HG03439 (cell line): ENCODE results near the gene SKI.

Experiments
- ATAC-seq: cut with Tn5 transposase; IDR thresholded peaks from one replicate; pipeline ENCODE4 v1.9.1; 2021; ENCODE audit warnings: mild to moderate bottlenecking, moderate library complexity; ENCODE audit not compliant: unreplicated experiment

Gene SKI

DNA sequence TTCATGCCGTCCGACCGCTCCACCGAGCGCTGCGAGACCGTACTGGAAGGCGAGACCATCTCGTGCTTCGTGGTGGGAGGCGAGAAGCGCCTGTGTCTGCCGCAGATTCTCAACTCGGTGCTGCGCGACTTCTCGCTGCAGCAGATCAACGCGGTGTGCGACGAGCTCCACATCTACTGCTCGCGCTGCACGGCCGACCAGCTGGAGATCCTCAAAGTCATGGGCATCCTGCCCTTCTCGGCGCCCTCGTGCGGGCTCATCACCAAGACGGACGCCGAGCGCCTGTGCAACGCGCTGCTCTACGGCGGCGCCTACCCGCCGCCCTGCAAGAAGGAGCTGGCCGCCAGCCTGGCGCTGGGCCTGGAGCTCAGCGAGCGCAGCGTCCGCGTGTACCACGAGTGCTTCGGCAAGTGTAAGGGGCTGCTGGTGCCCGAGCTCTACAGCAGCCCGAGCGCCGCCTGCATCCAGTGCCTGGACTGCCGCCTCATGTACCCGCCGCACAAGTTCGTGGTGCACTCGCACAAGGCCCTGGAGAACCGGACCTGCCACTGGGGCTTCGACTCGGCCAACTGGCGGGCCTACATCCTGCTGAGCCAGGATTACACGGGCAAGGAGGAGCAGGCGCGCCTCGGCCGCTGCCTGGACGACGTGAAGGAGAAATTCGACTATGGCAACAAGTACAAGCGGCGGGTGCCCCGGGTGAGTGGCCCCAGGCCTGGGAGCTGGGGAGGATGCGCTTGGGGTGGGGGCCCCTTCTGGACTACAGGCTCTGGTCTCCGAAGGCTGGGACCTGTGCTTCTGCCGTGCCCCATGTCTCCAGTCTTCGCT is 1.1 kb downstream of the SKI start:
- no peak for ATAC-seq

DNA sequence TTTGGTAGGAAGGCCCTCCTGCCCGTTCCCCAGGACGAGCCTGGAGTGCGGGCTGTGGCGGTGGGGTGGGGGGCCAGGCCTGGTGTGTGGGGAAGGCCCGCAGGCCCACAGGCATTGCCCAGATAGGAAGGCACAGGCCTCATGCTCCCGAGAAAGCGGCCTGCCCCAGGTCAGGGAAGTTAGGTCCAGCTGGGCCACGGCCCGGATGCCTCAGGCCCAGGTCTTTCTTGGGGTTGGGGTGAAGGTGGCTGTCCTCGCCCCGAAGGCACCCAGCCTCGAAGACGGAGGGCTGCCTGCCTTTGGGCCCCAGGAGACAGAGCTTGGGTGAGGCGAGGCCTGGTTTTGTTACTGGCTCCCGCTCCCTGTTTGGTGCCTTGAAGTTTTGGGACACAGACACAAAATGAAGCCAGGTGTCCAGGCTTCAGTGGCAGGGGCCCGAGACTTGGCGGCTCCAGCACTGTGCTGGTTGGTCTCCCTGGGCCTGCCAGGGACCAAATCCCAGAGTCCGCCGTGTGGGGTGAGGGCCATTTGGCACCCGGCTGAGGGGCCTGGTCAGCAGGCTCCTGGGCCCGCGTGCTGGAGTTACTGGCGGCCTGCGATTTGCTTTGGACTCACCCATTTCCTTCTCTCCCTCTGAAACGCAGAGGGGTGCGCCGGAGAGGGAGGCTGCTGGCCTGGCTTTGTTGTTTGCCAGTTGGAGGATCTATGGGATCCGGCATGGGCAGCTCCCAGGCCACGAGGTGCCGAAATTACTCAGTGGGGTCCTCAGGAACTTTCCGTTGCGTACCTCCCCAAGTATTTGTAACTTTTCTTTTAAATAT is 2.0 kb downstream of the SKI start:
- no peak for ATAC-seq

DNA sequence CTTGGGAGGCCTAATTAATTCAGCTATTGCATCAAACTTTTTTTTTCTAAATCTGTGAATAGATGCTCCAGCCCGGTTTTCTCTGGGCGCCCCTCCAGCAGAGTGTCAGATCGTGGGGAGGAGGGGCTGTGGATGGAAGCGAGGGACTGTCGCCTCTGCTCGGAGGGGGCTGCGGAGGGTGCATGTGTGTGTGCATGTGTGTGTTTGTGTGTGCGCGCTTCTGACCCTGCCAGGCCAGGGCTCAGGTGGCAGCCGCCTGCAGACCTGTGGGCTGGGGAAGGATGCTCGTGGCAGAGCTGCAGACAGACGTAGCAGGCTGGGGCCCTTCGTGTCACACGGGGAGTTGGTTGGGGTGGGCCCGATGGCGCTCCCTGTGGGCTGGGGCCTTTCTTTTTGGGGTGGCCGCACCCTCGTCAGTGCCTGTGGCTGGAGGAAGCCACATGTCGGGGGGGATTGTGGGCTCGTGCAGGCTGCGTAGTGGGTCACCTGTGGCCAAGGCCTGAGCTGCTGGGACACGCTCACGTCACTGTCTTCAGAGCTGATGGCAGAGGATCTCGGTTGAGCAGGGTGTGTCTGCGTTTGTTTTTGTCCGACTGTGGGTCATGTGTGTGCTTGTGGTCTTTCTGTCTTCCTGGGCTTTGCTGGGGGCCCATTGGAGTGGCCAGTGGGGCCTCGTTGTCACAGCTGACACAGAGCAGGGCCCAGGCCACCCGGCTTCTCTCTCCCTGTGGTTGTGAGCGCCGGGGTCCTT is 2.8 kb downstream of the SKI start:
- ATAC-seq = no peak

DNA sequence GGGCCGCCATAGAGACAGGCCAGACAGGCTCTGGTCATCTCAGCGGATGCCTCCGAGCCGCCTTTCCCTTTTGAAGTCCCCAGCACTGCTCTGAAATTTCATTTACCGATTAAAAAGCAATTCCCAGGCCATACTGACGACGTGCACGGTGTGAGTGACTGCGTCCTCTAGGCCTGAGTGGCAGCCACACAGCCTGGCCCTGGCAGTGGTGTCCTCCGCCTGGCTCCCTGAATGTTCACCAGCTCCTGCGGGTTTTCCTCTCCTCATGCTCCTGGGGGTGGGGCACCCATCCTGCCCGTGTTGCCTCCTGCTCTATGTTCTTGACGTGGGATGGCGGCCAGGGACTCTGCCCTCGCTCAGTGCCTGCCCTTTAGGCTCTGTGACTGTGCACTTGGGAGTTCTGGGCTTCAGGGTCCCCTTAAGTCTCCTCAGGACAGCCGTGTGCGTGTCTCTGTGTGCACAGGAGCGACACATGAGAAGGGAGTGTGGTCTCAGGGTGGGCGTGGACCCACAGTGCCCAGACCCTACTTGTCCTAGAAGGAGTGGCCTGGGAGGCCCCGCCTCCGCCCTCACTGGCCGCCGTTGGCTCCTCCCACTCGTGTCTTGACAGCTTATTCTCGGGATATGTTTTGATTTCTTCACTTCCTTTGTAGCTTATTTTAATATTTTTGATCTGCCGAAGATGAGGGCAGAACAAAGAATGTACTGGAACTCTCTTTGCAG is 3.6 kb downstream of the SKI start:
- no peak for ATAC-seq

DNA sequence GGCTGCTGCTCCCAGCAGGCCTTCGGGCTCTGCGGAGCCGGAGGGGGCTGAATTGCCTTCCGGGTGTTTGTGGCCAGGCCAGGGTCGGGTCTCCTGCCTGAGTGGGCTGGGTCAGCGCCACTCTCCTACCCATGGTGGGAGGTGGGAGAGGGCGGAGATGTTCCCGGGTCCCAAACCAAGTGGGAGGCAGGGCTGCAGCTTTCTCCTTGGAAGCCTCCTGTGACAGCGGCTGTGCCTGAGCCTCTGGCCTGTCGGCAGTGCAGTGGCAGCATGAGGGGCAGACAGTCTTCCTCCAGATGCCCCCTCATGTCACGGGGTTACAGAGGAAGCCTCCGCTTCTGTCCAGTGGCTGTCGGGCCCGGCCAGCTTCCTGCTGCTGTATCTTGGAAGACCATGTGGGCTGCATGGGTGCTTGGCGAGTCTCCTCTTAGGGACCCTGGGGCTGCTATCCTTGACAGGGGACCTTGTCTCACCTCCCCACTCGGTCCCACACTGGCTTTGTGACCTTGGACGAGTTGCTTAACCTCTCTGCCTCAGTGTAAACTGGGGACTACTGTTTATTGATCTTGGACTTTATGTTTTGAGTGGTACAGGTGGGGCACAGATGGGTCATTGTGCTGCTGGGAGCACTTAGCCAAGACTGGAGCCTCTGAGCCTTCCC is 4.3 kb downstream of the SKI start:
- no peak for ATAC-seq

DNA sequence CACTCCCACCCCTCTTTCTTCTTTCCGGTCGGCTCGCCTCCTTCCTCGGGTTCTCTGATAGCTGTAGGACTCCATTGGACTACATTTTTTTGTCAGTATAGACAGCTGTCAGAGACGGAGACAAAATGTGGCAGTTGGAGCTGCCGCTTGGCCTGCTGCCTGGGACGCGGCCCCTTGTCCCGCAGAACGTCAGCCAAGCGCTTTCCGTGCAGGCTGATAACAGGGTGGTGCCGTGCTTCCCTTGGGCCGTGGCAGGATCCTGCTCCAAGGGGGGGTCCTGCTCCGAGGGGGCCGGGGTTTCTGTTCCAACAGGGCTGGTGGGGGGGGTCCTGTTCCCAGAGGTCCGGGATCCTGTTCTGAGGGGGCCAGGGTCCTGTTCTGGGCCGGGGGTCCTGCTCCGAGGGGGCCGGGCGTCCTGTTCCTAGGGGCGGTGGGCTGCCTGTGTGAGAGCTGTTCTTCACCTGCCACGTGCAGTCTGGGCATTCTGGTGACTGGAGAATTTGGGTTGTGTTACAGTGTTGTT is 4.9 kb downstream of the SKI start:
- ATAC-seq = no peak

DNA sequence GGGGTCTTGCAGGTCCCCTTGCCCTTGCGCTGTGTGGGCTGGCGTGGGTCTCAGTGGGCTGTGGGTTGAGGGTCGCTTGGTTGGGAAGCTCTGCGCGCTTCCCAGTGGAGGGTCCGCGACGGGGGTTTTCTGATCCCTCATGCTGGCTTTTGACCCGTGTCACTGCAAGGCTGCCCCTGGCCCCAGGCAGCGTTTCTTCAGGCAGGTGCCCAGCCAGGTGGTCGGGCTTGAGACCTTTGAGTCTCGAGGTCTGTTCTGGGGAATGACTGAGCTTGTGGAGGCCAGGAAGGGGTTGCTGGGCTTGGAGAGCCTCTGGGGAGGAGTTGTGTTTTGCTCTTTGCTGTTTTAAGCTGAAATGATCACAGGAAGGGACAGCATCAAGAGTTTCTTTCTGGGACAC is 5.3 kb downstream of the SKI start:
- ATAC-seq = no peak

DNA sequence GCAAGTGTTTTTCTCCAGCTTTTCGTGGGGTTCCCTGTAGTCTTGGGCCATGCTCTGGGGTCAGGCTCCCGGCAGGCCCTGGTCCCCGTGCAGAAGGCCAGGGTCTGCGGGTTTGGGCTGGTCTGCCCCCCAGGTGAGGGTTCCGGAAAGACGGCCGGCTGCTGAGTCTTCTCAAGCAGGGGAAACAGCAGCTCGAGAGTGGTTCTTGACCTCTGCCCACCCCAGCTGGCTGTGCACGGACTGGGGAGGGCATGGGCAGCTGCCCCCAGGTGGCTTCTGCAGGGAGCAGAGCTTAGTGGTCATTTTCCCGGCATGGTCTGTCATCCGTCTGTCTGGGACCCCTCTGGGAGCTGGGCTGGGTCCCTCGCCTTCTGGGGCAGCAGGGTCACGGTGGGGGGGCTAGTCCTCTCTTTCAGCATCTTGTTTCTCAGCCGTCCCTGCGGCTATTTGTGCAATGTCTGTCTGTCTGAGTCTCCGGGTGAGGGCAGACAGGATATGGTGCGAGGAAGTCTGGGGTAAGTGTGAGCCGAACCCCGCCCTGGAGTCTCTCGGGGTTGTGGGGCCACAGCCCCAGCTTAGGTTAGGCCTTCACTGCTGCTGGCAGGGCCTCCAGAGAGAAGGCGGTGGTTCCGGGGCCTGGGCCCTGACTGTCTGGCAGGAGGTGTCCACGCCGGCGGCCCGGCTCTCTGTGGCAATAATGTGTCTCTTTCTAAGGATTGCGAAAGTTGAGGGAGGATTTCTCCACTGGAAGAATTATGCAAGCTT is 6.1 kb downstream of the SKI start:
- no peak for ATAC-seq

DNA sequence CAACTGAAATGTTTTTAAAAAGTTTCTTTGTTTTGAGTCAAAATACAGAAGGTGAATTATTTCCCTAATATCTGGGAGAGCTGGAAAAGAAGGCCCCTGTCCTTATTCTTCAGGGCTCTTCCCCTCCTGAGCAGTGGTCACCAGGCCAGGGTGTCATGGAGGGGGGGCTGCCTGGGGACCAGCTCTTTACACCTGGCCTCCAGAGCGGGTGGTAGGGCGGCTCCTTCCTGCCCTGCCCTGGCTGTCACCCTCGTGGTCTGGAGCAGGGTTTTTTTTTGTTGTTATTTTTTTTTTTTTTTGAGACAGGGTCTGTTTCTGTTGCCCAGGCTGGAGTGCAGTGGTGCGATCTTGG is 6.6 kb downstream of the SKI start:
- ATAC-seq = no peak

DNA sequence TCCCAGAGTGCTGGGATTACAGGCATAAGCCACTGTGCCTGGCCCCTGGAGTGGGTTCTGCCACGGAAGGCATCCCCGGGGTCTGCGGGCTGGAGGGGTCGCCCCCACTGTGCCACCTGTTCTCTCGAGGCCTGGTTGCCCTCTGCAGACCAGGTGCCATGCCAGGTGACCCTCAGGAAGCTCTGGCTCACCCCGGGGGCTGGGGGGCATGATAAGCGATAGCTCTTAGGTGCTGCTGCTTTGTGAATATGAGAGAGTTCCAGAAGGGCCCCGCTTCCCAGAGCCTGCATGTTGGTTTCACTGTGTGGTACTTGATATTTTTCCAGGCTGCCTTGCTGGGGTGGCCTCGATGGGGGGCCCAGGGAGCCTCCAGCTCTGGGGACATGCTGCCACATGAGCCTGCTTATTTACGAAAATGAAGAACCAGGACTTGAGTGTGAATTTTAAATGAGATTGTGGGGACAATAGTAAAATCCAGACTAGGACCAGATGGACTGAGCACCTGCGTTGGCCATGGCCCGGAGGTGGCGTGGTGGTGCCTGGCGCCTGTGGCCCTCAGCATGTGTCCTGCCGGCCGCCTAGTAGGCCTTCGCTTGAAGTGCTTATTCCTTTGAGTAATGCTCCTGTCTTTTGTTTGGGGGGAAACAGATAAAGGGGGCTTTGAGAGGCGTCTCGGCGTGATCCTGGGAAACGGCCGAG is 7.3 kb downstream of the SKI start:
- ATAC-seq = no peak

DNA sequence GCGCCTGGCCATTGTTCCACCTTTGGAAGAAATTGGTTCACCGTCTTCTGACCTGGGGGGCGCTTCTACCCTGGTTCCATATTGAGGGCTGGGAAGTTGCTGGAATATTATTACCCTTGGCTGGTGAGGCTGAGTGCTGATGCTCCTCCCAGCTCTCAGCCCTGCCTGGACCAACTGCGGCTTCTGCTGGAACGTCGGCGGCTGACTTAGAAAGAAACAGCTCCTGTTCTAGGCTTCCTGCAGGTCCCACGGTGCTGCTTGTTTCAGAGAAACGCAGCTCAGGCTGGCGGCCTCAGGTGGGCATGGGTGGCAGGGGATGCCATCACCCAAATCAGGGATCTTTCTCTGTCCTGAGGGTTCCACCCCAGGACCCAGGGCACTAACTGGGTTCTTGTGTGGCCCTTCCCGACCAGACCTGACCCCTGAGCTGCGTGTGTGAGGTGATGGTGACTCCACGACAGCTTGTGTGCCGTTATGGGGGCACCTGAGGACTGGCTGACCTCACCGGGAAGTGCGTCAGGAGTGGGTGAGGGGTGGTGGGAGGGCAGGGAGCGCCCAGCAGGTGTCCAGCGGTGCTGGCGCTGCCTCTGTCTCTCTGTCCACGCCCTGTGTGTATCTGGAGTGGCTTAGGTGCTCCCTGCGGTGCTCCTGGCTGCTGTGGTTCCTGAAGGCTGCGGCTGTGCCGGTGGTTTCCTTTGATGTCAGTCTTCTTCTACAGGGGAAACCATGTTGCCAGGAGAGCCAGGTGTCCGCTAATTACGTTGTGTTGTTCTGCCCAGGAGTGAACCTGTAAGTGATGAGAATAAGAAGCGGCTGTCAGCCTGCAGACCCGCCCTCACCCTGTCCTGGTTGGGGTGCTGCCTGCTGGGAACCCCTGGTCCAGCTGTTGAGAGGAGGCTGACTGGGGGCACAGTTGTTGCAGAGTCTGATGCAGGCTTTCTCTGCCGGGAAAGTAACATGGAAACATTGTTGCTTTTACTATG is 8.9 kb downstream of the SKI start:
- no peak for ATAC-seq

DNA sequence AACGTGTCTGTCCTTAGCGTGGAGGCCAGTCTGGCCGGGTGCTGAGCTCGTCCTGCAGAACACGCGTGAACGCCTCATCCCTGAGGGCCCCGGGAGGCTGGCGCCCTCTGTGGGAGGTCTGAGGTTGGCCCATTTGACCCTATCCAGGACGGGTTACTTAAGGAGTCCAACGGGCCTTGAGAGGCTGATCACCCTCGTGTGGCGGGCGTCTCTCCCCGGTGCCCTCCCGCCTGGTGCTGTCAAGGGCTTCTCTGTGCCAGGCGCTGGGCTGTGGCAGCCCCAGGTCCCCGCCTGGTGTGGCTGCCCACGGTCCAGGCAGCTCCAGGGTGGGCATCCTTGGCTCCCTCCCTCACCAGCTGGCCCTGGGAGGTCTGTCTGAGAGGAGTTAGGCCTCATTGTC is 9.7 kb downstream of the SKI start:
- ATAC-seq = no peak

DNA sequence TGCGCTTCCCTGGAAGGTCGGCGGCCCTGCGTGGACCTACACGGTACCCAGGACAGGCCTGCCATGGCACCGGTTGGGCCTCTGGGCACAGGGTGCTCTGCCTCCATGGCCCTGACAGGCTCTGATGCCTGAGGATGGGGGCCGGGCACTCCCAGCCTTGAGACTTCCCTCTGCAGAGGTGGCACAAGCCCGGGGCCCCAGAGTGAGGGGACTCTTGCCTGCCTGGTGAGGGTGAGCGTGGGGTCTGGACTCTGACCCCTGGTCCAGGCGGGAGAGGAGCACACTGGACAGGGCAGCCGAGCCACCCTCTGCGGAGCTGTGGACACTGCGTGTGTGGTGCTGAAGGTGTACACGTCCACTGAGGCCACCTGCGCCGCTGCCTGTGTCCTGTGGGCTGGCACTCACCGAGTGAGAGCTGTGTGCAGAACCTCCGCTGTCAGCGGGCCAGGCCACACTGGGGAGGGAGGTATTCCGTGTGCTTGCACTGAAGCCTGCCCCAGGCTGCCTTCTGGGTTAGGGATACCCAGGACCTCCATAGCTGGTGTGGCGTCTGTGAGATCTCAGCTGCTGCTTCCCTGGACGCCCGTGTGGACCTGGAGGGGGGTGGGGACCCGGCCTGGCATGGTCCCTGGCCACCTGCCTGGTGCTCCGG is 10.4 kb downstream of the SKI start:
- no peak for ATAC-seq

DNA sequence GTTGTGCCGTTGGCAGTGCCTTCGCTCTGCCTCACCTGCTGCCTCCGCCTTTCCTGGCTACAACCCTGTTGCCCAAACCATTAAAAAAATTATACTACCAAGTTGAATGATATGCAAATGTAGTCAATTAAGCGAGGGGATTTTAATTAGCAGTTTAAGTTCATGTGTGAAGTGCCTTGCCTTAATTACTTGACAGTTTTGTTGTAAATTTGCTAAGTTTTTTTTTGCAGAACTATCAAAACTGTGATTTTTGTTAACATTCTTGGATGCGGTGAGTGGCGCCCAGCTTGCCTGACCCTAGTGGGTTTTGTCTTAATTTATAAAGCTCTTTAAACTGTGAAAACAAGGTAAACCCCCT is 10.9 kb downstream of the SKI start:
- ATAC-seq = no peak

DNA sequence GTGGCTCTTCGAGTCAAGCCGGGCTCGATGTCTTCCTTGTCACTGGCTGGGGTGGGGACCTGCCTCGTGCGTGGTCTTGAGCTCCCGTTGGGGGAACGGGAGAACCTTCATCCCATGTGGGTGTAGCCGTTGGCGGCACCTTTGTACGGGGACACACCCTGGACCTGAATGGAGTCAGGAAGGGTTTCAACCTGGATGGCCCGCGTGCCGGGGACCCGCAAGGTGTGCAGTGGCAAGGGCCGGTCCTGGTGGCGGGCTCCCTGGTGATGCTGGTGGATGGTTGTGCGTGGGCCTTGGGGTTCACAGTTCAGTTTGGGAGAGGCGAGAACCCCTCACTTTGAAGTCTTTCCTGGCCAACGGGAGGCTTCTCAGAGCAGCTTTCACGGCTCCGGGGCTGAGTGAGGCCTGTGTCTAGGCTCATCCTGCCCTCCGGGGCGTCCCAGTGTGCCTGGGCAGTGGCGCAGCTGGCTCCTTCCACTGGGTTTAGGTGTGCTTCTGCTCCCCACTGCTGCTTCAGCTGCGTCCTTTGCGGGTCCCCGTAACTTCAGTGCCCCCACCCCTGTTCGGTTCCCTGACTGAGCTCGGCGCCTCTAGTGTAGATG is 11.4 kb downstream of the SKI start:
- ATAC-seq = no peak

DNA sequence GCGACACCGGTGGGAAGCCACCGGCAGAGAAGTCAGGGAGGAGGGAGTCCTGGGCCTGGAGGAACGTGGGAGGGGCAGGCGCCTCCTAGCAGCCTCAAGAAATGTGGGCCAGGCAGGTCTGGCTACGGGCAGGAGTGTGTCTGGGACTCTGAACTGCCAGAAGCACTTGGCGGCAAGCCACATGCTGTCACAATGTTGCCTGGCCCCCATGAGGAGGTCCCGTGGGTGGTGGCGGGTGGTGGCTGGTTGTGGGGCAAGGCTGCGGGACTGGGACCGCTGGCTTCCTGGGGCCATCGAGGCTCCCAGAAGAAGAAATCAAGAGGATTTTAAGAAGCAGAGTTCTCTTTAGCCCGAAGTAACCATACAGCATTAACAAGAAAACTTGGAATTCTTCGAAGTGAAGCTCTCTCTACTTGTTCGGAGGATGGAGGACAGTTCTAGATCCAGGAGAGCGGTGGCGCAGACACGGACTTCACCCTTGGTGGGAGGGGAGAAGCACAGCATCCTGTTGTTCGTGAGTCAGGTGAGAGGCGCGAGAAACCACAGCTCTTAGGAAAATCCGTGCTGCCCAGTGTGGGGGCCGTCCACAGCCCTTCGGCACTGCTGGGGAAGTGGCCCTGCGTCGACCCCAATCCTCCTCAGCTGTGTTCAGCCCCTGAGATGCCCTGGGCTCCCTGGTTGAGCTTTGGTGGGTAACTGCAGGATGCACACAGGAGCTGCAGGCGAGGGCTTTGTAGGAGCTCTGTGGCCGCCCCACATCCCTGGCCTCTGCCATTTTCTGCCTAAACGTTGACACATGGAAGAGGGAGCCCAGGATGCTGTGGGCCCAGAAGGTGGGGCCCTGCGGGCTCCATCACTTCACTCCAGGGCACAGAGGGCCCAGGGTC is 12.4 kb downstream of the SKI start:
- ATAC-seq = no peak
